DMS 273 (cell line): ENCODE data around the gene DNAH11.
"Not testable (repeated sequence)": the region's sequence is repeated elsewhere in the genome, so short reads cannot be mapped to it uniquely, and the experiment has no call there.

Source experiments
- DNase-seq: peaks from one replicate; lab custom pipeline; 2025; ENCODE audit not compliant: unreplicated experiment; lab: John Stamatoyannopoulos, UW

The DNAH11 gene

DNA sequence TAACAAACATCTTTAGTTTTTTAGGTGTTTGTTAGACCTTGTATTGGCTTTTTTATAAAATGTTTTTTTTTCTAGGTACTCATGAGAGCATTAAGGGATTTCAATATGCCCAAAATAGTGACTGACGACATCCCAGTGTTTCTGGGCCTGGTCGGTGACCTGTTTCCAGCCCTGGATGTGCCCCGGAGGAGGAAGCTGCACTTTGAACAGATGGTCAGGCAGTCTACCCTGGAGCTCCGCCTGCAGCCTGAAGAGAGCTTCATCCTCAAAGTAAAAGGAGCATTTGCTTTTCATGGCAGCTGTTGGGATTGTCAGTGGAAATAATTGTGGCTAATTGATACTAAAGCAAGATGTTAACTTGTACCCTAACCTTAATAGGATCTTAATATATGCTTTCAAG is 161.5 kb downstream of the DNAH11 start:
- peak; percentile 82 for DNase-seq

GRCh38 chr7:21706131-21706530 is 163.3 kb downstream of the DNAH11 start:
- DNase-seq = no peak

DNA sequence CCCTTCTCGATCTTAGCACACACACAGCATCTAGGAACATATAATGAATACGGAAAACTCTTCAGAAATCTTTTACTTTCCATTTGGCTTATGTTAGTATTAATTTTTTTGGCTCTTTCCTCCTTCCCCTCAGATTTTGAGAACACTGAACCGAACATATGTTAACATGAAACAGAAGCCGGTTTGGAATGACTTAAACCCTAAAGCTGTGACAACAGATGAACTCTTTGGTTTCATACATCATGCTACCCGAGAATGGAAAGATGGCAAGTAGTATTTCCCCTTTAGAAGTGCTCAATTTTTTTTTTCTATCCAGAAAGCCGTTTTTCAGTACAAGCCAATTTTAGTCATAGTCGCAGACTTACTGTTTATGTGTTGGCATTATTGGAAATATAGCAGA is 164.7 kb downstream of the DNAH11 start:
- DNase-seq = no peak

- no peak for DNase-seq
Observed at GRCh38 chr7:21708096-21708495, 165.3 kb downstream of the DNAH11 start.

GRCh38 chr7:21717323-21717722 is 174.5 kb downstream of the DNAH11 start:
- no peak for DNase-seq

DNA sequence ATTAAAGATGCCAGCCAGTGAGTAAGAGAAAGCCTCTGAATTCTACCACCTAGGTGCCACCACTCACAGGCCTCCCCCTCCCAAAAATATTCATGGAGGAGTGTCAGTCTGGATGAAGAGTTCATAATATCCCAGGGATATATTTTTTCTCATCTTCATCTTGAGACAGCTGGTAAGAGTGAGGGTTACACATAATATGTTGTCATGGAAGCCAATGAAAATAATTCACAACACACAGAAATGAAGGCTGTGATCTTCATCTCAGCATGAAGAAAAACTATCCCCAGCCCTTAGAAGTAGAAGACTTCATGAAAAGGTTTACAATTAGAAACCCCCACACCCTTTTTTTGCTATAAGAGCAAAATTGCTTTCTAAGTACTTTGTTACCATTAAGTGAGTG is 175.6 kb downstream of the DNAH11 start:
- no peak for DNase-seq

DNA sequence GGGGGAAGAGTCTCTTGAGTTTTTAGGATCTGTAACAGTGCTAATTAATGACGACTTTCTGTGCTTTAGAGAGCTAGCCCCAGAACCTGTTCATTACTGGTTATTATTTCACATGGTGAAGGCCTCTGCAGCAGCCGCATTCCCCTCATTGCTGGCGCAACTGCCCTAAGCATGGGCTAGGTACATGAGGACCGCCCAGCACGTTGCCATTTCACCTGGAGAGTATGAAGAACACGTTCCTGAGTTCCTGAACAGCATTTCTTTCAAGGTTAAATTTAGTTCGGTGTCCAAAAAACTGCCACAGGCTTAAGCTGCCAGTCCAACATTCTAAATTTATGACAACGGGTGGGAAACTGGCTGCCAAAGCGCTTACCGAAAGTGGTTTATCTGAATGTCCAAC is 177.0 kb downstream of the DNAH11 start:
- no peak for DNase-seq

- peak; percentile 9 for DNase-seq
Observed at GRCh38 chr7:21722371-21722770, 179.5 kb downstream of the DNAH11 start.

DNA sequence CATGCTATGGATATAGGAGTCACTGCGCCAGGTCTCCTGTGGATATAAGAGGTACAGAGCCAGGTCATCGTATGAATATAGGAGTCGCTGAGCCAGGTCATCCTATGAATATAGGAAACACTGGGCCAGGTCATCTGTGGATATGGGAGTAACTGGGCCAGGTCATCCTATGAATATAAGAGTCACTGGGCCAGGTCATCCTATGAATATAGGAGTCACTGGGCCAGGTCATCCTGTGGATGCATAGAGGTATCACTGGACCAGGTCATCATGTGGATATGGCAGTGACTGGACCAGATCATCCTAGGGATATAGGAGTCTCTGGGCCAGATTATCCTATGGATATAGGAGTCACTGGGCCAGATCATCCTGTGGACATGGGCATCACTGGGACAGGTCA is 181.7 kb downstream of the DNAH11 start:
- DNase-seq = no peak

DNA sequence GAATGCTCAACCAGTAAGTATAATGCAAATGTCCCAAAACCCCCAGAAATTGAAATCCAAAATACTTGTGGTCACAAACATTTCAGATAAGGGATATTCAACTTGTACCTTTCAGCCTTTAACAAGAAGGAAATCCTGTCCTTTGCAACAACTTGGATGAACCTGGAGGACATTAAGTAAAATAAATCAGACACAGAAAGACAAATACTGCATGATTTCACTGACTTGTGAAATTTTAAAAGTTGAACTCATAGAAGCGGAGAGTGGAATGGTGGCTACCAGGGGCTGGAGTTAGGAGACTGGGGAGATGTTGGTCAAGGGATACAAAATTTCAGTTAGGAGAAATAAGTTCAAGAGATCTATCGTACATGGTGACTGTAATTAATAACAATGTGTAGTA is 187.6 kb downstream of the DNAH11 start:
- no peak for DNase-seq

GRCh38 chr7:21731977-21732376 is 189.1 kb downstream of the DNAH11 start:
- DNase-seq = no peak

DNA sequence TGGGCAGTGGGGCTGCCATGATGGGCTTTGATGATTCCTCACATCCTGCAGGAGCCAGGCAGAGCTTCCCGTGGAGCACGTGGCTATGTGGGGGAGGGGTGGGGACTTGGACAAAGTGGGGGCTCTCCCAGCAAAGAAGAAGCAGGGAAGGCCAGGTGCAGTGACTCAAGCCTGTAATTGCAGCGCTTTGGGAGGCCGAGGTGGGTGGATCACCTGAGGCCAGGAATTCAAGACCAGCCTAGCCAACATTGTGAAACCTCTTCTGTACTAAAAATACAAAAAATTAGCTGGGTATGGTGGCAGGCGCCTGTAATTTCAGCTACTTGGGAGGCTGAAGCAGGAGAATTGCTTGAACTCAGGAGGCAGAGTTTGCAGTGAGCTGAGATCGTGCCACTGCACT is 190.1 kb downstream of the DNAH11 start:
- DNase-seq = not testable (repeated sequence)

- DNase-seq = no peak
Observed at GRCh38 chr7:21733837-21734236, 191.0 kb downstream of the DNAH11 start.

DNA sequence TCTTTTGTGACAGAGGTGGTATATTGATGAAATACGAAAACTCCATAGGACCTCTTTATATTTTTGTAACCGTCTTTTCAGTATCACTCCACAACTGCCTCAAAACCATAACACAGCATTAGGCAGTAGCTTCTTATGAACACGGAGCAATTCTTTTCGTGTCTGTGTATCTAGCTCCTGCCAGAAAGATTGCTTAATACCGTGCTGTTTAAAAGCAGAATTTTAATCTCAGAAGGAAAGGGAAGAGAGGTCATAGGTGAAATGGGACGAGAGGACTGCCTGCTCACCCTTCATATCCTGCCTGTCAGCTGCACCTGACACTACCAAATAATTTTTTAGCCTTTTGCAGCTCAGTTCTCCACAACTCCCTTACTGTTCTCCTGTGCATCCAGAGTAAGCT is 200.7 kb downstream of the DNAH11 start:
- DNase-seq = no peak

GRCh38 chr7:21746949-21747348 is 204.1 kb downstream of the DNAH11 start:
- DNase-seq = no peak

DNA sequence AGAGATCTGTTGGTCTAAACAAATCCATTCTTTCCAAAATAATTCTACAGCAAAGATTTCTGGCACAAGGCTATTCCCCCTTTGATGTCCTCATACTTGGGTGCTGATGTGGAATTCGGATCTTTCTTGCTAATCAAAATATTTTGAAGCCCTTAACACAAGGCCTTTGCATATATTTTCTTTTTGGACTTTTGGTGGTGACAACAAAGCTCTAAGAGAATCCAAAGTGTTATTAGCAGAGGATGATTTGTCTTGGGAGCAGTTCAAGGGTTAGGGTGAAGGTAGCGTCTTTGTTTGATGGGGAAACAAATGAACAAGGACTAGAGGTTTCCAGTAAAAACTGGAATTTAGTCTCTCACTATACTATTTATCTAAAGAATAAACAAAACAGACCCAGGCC is 205.0 kb downstream of the DNAH11 start:
- no peak for DNase-seq

GRCh38 chr7:21749378-21749777 is 206.5 kb downstream of the DNAH11 start:
- DNase-seq = no peak

GRCh38 chr7:21753071-21753470 is 210.2 kb downstream of the DNAH11 start:
- DNase-seq = no peak

GRCh38 chr7:21754963-21755362 is 212.1 kb downstream of the DNAH11 start:
- DNase-seq = no peak

DNA sequence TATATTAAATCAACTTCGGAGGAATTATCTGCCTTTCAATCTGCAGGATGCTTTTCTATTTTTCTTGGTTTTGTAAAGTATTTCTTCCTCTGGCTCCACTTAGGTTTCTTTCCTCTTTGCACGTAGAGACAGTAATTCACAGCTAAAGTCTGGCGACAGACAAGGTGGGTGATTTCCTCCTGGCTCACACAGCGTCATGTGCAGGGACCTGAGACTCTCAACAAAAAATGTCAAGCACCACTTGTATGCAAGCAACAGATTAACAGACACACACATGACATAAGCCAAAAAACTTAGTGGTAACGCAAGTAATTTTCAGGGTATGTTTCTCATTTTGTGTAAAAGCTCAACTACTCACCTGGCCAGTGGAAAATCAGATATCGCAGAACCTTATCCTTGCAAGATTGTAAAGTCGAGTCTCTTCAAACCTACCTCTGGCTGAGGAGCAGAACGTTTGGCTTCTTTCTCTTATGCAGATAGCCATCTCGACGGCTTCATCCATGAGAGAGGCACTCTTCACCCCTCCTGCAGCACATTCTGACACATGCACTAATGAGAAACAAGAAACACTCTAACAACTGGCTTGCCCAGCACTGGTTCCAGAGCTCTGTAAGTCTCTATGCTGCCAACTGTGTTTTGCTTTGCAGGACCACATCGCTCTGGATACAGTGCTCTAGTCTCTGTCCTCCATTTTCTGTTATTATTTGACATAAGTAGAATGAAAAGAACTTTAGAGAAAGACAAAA is 214.9 kb downstream of the DNAH11 start:
- no peak for DNase-seq

GRCh38 chr7:21758286-21758685 is 215.4 kb downstream of the DNAH11 start:
- no peak for DNase-seq

GRCh38 chr7:21762469-21762868 is 219.6 kb downstream of the DNAH11 start:
- no peak for DNase-seq

DNA sequence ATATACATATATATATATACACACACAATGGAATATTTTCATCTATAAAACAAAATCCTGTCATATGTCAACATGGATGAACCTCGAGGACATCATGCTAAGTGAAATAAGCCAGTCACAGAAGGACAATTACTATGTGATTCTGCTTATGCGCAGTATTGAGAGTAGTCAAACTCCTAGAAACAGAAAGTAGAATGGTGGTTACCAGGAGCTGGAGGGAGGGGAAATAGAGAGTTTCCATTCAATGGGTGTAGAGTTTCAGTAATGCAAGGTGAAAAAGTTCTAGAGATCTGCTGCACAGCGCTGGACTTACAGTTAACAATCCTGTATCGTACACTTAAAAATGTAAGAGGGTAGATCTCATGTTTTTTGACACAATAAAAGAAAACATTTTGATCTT is 221.0 kb downstream of the DNAH11 start:
- no peak for DNase-seq
